Uterus (tissue), 2 donors: ENCODE data around the gene PLD5.

Experiments used
- CTCF ChIP-seq, 4 experiments: fragments of 200-600 bp in 2 of 4; fragments of 450-650 bp in 2 of 4; sonication (generic) in 2 of 4; IDR thresholded peaks; one replicate each; pipeline ENCODE4 v1.5.1; 2016 to 2019; ENCODE audit warnings: antibody characterized with exemption in 4 of 4, mild to moderate bottlenecking in 2 of 4, moderate library complexity in 1 of 4
- POLR2A ChIP-seq, 2 donors: fragments of 450-650 bp; IDR thresholded peaks; one replicate each; pipeline ENCODE4 v1.6.1; 2016; ENCODE audit warnings: antibody characterized with exemption in 2 of 2, mild to moderate bottlenecking in 1 of 2, moderate library complexity in 1 of 2

- TF ChIP-seq CTCF (IDR thresholded peaks at IDR 0.05) (no peak), POLR2A (IDR thresholded peaks at IDR 0.05) (no peak)
Measured at GRCh38 chr1:242569867-242570266, 45.4 kb upstream of the PLD5 start.
